GM23338 (cell line): Measurements from ENCODE around the gene ATP9B. TPM values are rescaled to one million over a fixed set of nuclear protein-coding genes. Genes with fewer than 3 reads are reported as not detected.

Source experiments
- ATAC-seq: fragments of 200-7000 bp; cut with Tn5 transposase; 3 replicates; pipeline ENCODE4 v1.9.1; 2020
- DNase-seq: peaks from one replicate; pipeline ENCODE4 v3.0.0-alpha.2; 2015; ENCODE audit warnings: low spot score
- H2AFZ ChIP-seq: fragments of 200-600 bp; sonication (generic); 2 replicates; pipeline ENCODE4 v1.8.0; 2016; ENCODE audit warnings: antibody characterized with exemption, mild to moderate bottlenecking, moderate library complexity
- H3F3A ChIP-seq: fragments of 200-600 bp; sonication (generic); replicated peaks from 2 replicates; pipeline ENCODE4 v1.8.0; 2017; ENCODE audit warnings: antibody characterized with exemption, mixed run types, low read depth
- H3K27ac ChIP-seq: fragments of 200-600 bp; sonication (generic); 2 replicates; pipeline ENCODE4 v1.6.1; 2016; ENCODE audit warnings: low read depth
- H3K27me3 ChIP-seq: fragments of 200-600 bp; sonication (generic); 2 replicates; pipeline ENCODE4 v1.8.0; 2016; ENCODE audit warnings: mild to moderate bottlenecking, mixed run types, moderate library complexity; ENCODE audit not compliant: insufficient read depth
- H3K36me3 ChIP-seq: fragments of 200-600 bp; sonication (generic); 2 replicates; pipeline ENCODE4 v1.8.0; 2016; ENCODE audit warnings: mild to moderate bottlenecking; ENCODE audit not compliant: insufficient read depth
- H3K4me1 ChIP-seq: fragments of 200-600 bp; sonication (generic); 2 replicates; pipeline ENCODE4 v1.8.0; 2016; ENCODE audit warnings: mild to moderate bottlenecking, moderate library complexity; ENCODE audit not compliant: insufficient read depth
- H3K4me2 ChIP-seq: fragments of 200-600 bp; sonication (generic); 2 replicates; pipeline ENCODE4 v1.7.1; 2017; ENCODE audit warnings: mixed run types
- H3K4me3 ChIP-seq: fragments of 200-600 bp; sonication (generic); 2 replicates; pipeline ENCODE4 v1.6.1; 2016; ENCODE audit warnings: mixed run types
- H3K79me2 ChIP-seq: fragments of 200-600 bp; sonication (generic); replicated peaks from 2 replicates; pipeline ENCODE4 v1.8.0; 2017; ENCODE audit warnings: mild to moderate bottlenecking; ENCODE audit not compliant: insufficient read depth
- H3K9me2 ChIP-seq: fragments of 200-600 bp; sonication (generic); 2 replicates; pipeline ENCODE4 v1.8.0; 2017; ENCODE audit not compliant: insufficient read depth
- H4K20me1 ChIP-seq: fragments of 200-600 bp; sonication (generic); replicated peaks from 2 replicates; pipeline ENCODE4 v1.8.0; 2017; ENCODE audit warnings: mild to moderate bottlenecking; ENCODE audit not compliant: insufficient read depth
- H3K27ac Mint-ChIP-seq: 2 replicates; pipeline ENCODE4 v1.8.0; 2020; ENCODE audit warnings: inconsistent platforms, mild to moderate bottlenecking, moderate library complexity, mixed read lengths
- H3K27me3 Mint-ChIP-seq: 3 replicates; pipeline ENCODE4 v1.8.0; 2022; ENCODE audit warnings: low read depth, mild to moderate bottlenecking, moderate library complexity, mixed read lengths, inconsistent platforms; ENCODE audit not compliant: insufficient read depth, poor library complexity
- H3K36me3 Mint-ChIP-seq: 3 replicates; pipeline ENCODE4 v1.8.0; 2021; ENCODE audit warnings: low read depth, mild to moderate bottlenecking, inconsistent platforms, moderate library complexity, mixed read lengths
- H3K4me1 Mint-ChIP-seq: 3 replicates; pipeline ENCODE4 v1.8.0; 2020; ENCODE audit warnings: mild to moderate bottlenecking, inconsistent platforms, mixed read lengths
- H3K4me3 Mint-ChIP-seq: 3 replicates; pipeline ENCODE4 v1.8.0; 2021; ENCODE audit warnings: moderate library complexity, mild to moderate bottlenecking, inconsistent platforms, mixed read lengths
- H3K9me3 Mint-ChIP-seq: 3 replicates; pipeline ENCODE4 v1.8.0; 2020; ENCODE audit warnings: moderate library complexity, mild to moderate bottlenecking, inconsistent platforms, mixed read lengths
- CTCF ChIP-seq, 2 experiments: fragments of 200-600 bp in 1 of 2; sonication (generic) in 1 of 2; conservative IDR thresholded peaks; 2 replicates each; pipeline versions ENCODE4 v1.5.1 to v1.6.1; 2016 to 2017; ENCODE audit warnings: antibody characterized with exemption in 2 of 2, low read depth in 2 of 2, mild to moderate bottlenecking in 2 of 2, moderate library complexity in 1 of 2
- ETS1 ChIP-seq: IDR thresholded peaks from 2 replicates; pipeline ENCODE4 v1.6.1; 2016; ENCODE audit warnings: antibody characterized with exemption
- EZH2phosphoT487 ChIP-seq: fragments of 200-600 bp; sonication (generic); IDR thresholded peaks from one replicate; pipeline ENCODE4 v1.8.1; 2018; ENCODE audit warnings: antibody characterized with exemption; ENCODE audit not compliant: unreplicated experiment
- JUNB ChIP-seq: IDR thresholded peaks from one replicate; pipeline ENCODE4 v1.6.1; 2016; ENCODE audit warnings: antibody characterized with exemption; ENCODE audit not compliant: unreplicated experiment
- NANOG ChIP-seq: IDR thresholded peaks from 2 replicates; pipeline ENCODE4 v1.6.1; 2016; ENCODE audit warnings: antibody characterized with exemption, borderline replicate concordance
- POLR2AphosphoS5 ChIP-seq: IDR thresholded peaks from 2 replicates; pipeline ENCODE4 v1.6.1; 2016; ENCODE audit warnings: antibody characterized with exemption, low read depth
- ZNF114 ChIP-seq: fragments of 250-450 bp; sonication (Bioruptor Pico); IDR thresholded peaks from 2 replicates; pipeline ENCODE4 v1.5.0; 2020; ENCODE audit warnings: mild to moderate bottlenecking, moderate library complexity
- ZNF331 ChIP-seq: fragments of 250-450 bp; sonication (Bioruptor Pico); IDR thresholded peaks from 2 replicates; pipeline ENCODE4 v1.5.0; 2020; ENCODE audit warnings: low read depth, mild to moderate bottlenecking, moderate library complexity
- polyA plus RNA-seq: library from polyadenylated mRNA; unstranded; fragments of >200 nt; fragmentation: Nextera tagmentation; extraction: Ambion mirVana; gene quantifications from 2 replicates; pipeline ENCODE4 v1.2.1, GENCODE V29; 2016
- total RNA-seq: library from RNA; depleted of rRNA; stranded (reverse); fragments of >200 nt; shearing (Covaris generic); gene quantifications from 2 replicates; pipeline ENCODE4 v1.2.3, GENCODE V29; 2014
- TF ChIP-seq, protein P1 (sequence below): fragments of 250-450 bp; sonication (Bioruptor Pico); IDR thresholded peaks from 2 replicates; pipeline ENCODE4 v1.5.0; 2020; ENCODE audit warnings: mild to moderate bottlenecking, moderate library complexity
- TF ChIP-seq, protein P2 (sequence below): IDR thresholded peaks from one replicate; pipeline ENCODE4 v1.6.1; 2018; ENCODE audit warnings: antibody characterized with exemption; ENCODE audit not compliant: unreplicated experiment

The ATP9B gene
- total and polyA plus RNA-seq, 2 experiments from 2014 or later = 14.2 to 25.6 TPM

GRCh38 chr18:79422783-79423165, 353.6 kb downstream of the ATP9B start:
- H3K27ac Mint-ChIP-seq = no peak overlapping the region
- no peak for TF ChIP-seq POLR2AphosphoS5
- TF ChIP-seq NANOG = no peak
- TF ChIP-seq, protein P1, sequence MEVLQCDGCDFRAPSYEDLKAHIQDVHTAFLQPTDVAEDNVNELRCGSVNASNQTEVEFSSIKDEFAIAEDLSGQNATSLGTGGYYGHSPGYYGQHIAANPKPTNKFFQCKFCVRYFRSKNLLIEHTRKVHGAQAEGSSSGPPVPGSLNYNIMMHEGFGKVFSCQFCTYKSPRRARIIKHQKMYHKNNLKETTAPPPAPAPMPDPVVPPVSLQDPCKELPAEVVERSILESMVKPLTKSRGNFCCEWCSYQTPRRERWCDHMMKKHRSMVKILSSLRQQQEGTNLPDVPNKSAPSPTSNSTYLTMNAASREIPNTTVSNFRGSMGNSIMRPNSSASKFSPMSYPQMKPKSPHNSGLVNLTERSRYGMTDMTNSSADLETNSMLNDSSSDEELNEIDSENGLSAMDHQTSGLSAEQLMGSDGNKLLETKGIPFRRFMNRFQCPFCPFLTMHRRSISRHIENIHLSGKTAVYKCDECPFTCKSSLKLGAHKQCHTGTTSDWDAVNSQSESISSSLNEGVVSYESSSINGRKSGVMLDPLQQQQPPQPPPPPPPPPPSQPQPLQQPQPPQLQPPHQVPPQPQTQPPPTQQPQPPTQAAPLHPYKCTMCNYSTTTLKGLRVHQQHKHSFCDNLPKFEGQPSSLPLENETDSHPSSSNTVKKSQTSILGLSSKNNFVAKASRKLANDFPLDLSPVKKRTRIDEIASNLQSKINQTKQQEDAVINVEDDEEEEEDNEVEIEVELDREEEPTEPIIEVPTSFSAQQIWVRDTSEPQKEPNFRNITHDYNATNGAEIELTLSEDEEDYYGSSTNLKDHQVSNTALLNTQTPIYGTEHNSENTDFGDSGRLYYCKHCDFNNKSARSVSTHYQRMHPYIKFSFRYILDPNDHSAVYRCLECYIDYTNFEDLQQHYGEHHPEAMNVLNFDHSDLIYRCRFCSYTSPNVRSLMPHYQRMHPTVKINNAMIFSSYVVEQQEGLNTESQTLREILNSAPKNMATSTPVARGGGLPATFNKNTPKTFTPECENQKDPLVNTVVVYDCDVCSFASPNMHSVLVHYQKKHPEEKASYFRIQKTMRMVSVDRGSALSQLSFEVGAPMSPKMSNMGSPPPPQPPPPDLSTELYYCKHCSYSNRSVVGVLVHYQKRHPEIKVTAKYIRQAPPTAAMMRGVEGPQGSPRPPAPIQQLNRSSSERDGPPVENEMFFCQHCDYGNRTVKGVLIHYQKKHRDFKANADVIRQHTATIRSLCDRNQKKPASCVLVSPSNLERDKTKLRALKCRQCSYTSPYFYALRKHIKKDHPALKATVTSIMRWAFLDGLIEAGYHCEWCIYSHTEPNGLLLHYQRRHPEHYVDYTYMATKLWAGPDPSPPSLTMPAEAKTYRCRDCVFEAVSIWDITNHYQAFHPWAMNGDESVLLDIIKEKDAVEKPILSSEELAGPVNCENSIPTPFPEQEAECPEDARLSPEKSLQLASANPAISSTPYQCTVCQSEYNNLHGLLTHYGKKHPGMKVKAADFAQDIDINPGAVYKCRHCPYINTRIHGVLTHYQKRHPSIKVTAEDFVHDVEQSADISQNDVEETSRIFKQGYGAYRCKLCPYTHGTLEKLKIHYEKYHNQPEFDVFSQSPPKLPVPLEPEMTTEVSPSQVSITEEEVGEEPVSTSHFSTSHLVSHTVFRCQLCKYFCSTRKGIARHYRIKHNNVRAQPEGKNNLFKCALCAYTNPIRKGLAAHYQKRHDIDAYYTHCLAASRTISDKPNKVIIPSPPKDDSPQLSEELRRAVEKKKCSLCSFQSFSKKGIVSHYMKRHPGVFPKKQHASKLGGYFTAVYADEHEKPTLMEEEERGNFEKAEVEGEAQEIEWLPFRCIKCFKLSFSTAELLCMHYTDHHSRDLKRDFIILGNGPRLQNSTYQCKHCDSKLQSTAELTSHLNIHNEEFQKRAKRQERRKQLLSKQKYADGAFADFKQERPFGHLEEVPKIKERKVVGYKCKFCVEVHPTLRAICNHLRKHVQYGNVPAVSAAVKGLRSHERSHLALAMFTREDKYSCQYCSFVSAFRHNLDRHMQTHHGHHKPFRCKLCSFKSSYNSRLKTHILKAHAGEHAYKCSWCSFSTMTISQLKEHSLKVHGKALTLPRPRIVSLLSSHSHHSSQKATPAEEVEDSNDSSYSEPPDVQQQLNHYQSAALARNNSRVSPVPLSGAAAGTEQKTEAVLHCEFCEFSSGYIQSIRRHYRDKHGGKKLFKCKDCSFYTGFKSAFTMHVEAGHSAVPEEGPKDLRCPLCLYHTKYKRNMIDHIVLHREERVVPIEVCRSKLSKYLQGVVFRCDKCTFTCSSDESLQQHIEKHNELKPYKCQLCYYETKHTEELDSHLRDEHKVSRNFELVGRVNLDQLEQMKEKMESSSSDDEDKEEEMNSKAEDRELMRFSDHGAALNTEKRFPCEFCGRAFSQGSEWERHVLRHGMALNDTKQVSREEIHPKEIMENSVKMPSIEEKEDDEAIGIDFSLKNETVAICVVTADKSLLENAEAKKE (CRISPR knock-in tag) = no peak
- no peak for TF ChIP-seq ZNF331 (CRISPR knock-in tag)
- no peak for TF ChIP-seq EZH2phosphoT487
- TF ChIP-seq CTCF (conservative IDR thresholded peaks at IDR 0.05; ENCODE audit: low read depth in 2 of 2) = no peak
- TF ChIP-seq, protein P2, sequence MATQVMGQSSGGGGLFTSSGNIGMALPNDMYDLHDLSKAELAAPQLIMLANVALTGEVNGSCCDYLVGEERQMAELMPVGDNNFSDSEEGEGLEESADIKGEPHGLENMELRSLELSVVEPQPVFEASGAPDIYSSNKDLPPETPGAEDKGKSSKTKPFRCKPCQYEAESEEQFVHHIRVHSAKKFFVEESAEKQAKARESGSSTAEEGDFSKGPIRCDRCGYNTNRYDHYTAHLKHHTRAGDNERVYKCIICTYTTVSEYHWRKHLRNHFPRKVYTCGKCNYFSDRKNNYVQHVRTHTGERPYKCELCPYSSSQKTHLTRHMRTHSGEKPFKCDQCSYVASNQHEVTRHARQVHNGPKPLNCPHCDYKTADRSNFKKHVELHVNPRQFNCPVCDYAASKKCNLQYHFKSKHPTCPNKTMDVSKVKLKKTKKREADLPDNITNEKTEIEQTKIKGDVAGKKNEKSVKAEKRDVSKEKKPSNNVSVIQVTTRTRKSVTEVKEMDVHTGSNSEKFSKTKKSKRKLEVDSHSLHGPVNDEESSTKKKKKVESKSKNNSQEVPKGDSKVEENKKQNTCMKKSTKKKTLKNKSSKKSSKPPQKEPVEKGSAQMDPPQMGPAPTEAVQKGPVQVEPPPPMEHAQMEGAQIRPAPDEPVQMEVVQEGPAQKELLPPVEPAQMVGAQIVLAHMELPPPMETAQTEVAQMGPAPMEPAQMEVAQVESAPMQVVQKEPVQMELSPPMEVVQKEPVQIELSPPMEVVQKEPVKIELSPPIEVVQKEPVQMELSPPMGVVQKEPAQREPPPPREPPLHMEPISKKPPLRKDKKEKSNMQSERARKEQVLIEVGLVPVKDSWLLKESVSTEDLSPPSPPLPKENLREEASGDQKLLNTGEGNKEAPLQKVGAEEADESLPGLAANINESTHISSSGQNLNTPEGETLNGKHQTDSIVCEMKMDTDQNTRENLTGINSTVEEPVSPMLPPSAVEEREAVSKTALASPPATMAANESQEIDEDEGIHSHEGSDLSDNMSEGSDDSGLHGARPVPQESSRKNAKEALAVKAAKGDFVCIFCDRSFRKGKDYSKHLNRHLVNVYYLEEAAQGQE = no peak
- no peak for TF ChIP-seq ZNF114 (CRISPR knock-in tag)
- TF ChIP-seq JUNB = no peak
- TF ChIP-seq ETS1 = no peak

More at GRCh38 chr18:79422783-79423165, 353.6 kb downstream of the ATP9B start:
- Mint-ChIP-seq H3K27me3 (peaks cover 24% of the 10 kb centered on the region), H3K4me3 (no peak overlapping the region), H3K36me3 (peaks cover 11% of the 10 kb centered on the region; the same call in 2 of the 3 replicates), H3K4me1 (peaks cover 13% of the 10 kb centered on the region; the same call in 2 of the 3 replicates), H3K9me3 (peaks cover 4% of the 10 kb centered on the region; the same call in 2 of the 3 replicates)
- Histone ChIP-seq H4K20me1 (no peaks in the 10 kb centered on the region), H3K27me3 (no peaks in the 10 kb centered on the region), H3K4me2 (no peak overlapping the region), H3K9me2 (no peaks in the 10 kb centered on the region), H3K36me3 (no peaks in the 10 kb centered on the region), H3F3A (peaks cover 7% of the 10 kb centered on the region; the same call in 1 of the 2 replicates), H3K4me1 (no peaks in the 10 kb centered on the region), H3K27ac (no peak overlapping the region), H3K79me2 (no peaks in the 10 kb centered on the region), H3K4me3 (no peak overlapping the region), H2AFZ (no peak overlapping the region)
- DNase-seq (no peak), ATAC-seq (no peak)
